Measurements from ENCODE around the gene PLEKHH2.
"Not testable (repeated sequence)": the region's sequence is repeated elsewhere in the genome, so short reads cannot be mapped to it uniquely, and the experiment has no call there.

PLEKHH2 gene

GRCh38 chr2:43637030-43637803 is at the start of gene PLEKHH2:
PLEKHH2 (plus strand) TSS chr2:43637260; CDS start chr2:43644674, 7,414 bp downstream.
- peak within 1 kb of the TSS; percentile 31 for H3K27ac ChIP-seq (ENCODE audit: low read depth, low read length)
- peaks cover 0 to 8% of the 10 kb centered on the region in 2 donors for H3K4me1 ChIP-seq (ENCODE audit: control insufficient read depth in 1 of 2, insufficient read depth in 2 of 2, low read length in 2 of 2)
- H3K27me3 ChIP-seq (ENCODE audit: control insufficient read depth in 1 of 2, insufficient read depth in 2 of 2, low read length in 2 of 2), result peaks cover 14 to 16% of the 10 kb centered on the region in 2 donors
- H3K9me3 ChIP-seq (ENCODE audit: control insufficient read depth in 1 of 2, low read length in 2 of 2), result peaks cover 0 to 2% of the 10 kb centered on the region in 2 donors
- H3K9ac ChIP-seq (ENCODE audit: low read depth in 1 of 2, low read length in 2 of 2), result peak within 1 kb of the TSS; percentile 22 to 43
- peak within 1 kb of the TSS; percentile 60 to 85 for H3K4me3 ChIP-seq (ENCODE audit: low read depth in 1 of 2, low read length in 2 of 2)
- H3K36me3 ChIP-seq (ENCODE audit: control insufficient read depth in 1 of 2, insufficient read depth in 2 of 2, low read length in 2 of 2), result no peaks in the 10 kb centered on the region

DNA sequence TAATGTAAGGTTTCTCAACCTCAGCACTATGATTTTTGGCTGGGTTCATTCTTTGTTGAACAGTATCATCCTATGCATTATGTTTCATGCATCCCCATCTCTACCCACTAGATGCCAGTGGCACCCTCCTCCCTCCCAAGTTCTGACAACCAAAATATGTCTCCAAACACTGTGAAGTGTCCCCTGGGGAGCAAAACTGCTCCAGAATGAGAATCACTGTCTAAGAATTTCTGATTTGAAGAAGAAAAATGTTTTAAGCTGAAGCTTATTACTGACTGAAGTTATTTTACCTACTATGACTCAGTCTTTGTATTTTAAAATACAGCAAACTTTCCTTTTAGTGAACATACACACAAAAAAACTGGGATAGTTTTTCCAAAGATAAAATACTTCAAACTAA is 44.6 kb upstream of the PLEKHH2 start:
- Histone ChIP-seq H3K27me3 (ENCODE audit: control insufficient read depth in 1 of 2, insufficient read depth in 2 of 2, low read length in 2 of 2) (no peaks in the 10 kb centered on the region), H3K9ac (ENCODE audit: low read depth in 1 of 2, low read length in 2 of 2) (no peak overlapping the region), H3K9me3 (ENCODE audit: control insufficient read depth in 1 of 2, low read length in 2 of 2) (no peaks in the 10 kb centered on the region), H3K27ac (ENCODE audit: low read depth, low read length) (no peak overlapping the region), H3K36me3 (ENCODE audit: control insufficient read depth in 1 of 2, insufficient read depth in 2 of 2, low read length in 2 of 2) (peaks cover 0 to 17% of the 10 kb centered on the region in 2 donors), H3K4me3 (ENCODE audit: low read depth in 1 of 2, low read length in 2 of 2) (no peak overlapping the region), H3K4me1 (ENCODE audit: control insufficient read depth in 1 of 2, insufficient read depth in 2 of 2, low read length in 2 of 2) (peaks cover 8 to 10% of the 10 kb centered on the region in 2 donors)

GRCh38 chr2:43593254-43593653 is 43.8 kb upstream of the PLEKHH2 start:
- Histone ChIP-seq H3K9me3 (ENCODE audit: control insufficient read depth in 1 of 2, low read length in 2 of 2) (no peaks in the 10 kb centered on the region), H3K27me3 (ENCODE audit: control insufficient read depth in 1 of 2, insufficient read depth in 2 of 2, low read length in 2 of 2) (no peaks in the 10 kb centered on the region), H3K4me1 (ENCODE audit: control insufficient read depth in 1 of 2, insufficient read depth in 2 of 2, low read length in 2 of 2) (peaks cover 8 to 10% of the 10 kb centered on the region in 2 donors), H3K36me3 (ENCODE audit: control insufficient read depth in 1 of 2, insufficient read depth in 2 of 2, low read length in 2 of 2) (peaks cover 0 to 17% of the 10 kb centered on the region in 2 donors), H3K27ac (ENCODE audit: low read depth, low read length) (no peak overlapping the region), H3K9ac (ENCODE audit: low read depth in 1 of 2, low read length in 2 of 2) (no peak overlapping the region), H3K4me3 (ENCODE audit: low read depth in 1 of 2, low read length in 2 of 2) (no peak overlapping the region)

DNA sequence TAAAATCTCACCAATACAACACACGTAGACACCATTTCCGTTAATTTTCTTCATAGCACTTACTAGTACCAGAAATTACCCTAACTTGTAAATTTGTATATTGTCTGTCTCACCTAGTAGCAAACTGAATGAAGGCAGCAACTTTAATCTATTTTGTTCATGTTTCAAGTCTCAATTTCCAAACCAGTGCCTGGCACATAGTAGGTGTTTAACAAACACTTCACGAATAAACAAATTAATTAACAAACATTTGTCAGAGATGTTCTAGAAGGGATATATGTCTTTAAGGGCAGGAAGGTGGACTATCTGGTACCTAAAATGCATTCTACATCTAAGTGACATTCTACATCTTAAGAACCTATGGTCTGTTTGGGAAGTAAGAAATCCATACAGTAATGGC is 42.2 kb upstream of the PLEKHH2 start:
- peaks cover 8 to 10% of the 10 kb centered on the region in 2 donors for H3K4me1 ChIP-seq (ENCODE audit: control insufficient read depth in 1 of 2, insufficient read depth in 2 of 2, low read length in 2 of 2)
- H3K4me3 ChIP-seq (ENCODE audit: low read depth in 1 of 2, low read length in 2 of 2), result peak overlapping the region; percentile 91
- H3K27me3 ChIP-seq (ENCODE audit: control insufficient read depth in 1 of 2, insufficient read depth in 2 of 2, low read length in 2 of 2), result no peaks in the 10 kb centered on the region
- no peak overlapping the region for H3K9ac ChIP-seq (ENCODE audit: low read depth in 1 of 2, low read length in 2 of 2)
- H3K27ac ChIP-seq (ENCODE audit: low read depth, low read length), result no peak overlapping the region
- peaks cover 0 to 11% of the 10 kb centered on the region in 2 donors for H3K36me3 ChIP-seq (ENCODE audit: control insufficient read depth in 1 of 2, insufficient read depth in 2 of 2, low read length in 2 of 2)
- no peaks in the 10 kb centered on the region for H3K9me3 ChIP-seq (ENCODE audit: control insufficient read depth in 1 of 2, low read length in 2 of 2)

DNA sequence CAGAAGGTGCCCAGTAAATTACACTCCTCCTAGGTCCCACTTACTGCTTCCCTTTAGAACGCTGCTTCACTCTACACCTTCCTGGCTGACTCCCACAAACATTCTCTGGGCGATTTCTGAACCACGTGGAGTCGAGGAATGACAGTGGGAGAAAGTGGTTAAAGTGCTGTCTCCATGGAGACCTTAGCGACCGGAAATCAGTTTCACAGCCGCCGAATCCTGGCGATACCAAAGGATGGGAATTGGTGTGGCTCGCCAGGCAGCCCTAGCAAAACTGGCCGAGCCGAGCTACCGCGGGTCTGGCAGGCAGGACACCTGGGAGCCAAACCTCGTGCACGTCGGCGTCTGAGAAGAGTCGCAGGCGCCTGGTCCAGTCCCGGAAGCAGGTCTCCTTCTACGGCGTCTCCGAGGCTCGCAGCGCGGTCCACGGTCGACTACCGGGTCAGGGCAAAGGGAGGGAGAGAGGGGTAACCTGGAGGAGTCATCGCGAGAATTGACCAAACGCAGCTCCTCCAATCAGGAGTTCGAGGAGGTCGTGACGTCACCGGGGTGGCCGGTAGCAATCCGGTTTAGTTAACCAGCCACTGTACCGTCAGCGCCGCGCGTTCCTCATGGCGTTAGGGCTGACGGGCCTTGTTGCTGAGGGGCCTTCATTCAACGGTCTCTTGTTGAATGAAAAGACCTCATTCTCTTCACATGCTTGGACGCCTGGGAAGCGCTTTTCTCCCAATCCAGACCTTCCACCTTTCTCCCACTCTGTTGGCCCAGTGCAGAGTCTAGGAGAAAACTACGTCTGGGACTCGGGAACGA is 41.3 kb upstream of the PLEKHH2 start, which contains the start of gene THADA:
TSS of gene THADA (minus strand) at position 436 of the 810 bp plus-strand sequence. CDS start 3,646 bp downstream, outside the sequence.
- Histone ChIP-seq H3K27ac (ENCODE audit: low read depth, low read length) (peak within 1 kb of the TSS; percentile 89), H3K36me3 (ENCODE audit: control insufficient read depth in 1 of 2, insufficient read depth in 2 of 2, low read length in 2 of 2) (peaks cover 0 to 3% of the 10 kb centered on the region in 2 donors), H3K4me3 (ENCODE audit: low read depth in 1 of 2, low read length in 2 of 2) (peak within 1 kb of the TSS; percentile 91), H3K27me3 (ENCODE audit: control insufficient read depth in 1 of 2, insufficient read depth in 2 of 2, low read length in 2 of 2) (no peaks in the 10 kb centered on the region), H3K4me1 (ENCODE audit: control insufficient read depth in 1 of 2, insufficient read depth in 2 of 2, low read length in 2 of 2) (peaks cover 8 to 10% of the 10 kb centered on the region in 2 donors), H3K9me3 (ENCODE audit: control insufficient read depth in 1 of 2, low read length in 2 of 2) (no peaks in the 10 kb centered on the region), H3K9ac (ENCODE audit: low read depth in 1 of 2, low read length in 2 of 2) (peak within 1 kb of the TSS; percentile 84 to 95)

GRCh38 chr2:43600596-43600995 is 36.5 kb upstream of the PLEKHH2 start:
- H3K9me3 ChIP-seq (ENCODE audit: control insufficient read depth in 1 of 2, low read length in 2 of 2); H3K4me1 ChIP-seq (ENCODE audit: control insufficient read depth in 1 of 2, insufficient read depth in 2 of 2, low read length in 2 of 2); H3K27me3 ChIP-seq (ENCODE audit: control insufficient read depth in 1 of 2, insufficient read depth in 2 of 2, low read length in 2 of 2); H3K4me3 ChIP-seq (ENCODE audit: low read depth in 1 of 2, low read length in 2 of 2); H3K36me3 ChIP-seq (ENCODE audit: control insufficient read depth in 1 of 2, insufficient read depth in 2 of 2, low read length in 2 of 2); H3K9ac ChIP-seq (ENCODE audit: low read depth in 1 of 2, low read length in 2 of 2); H3K27ac ChIP-seq (ENCODE audit: low read depth, low read length): not testable (repeated sequence)

DNA sequence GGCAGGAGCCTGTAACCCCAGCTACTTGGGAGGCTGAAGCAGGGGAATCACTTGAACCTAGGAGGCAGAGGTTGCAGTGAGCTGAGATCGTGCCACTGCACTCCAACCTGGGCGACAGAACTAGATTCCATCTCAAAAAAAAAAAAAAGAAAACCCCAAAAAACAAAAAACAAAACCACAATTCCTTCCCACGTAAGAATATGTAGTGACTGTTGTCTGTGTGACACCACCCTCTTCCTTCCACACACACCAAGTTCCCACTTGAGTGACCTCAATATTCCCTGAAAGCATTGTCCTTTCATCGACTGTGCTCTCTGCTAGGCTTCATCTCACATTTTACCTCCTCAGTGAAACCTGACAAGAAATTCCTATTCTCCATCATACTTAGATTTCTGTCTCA is 32.4 kb upstream of the PLEKHH2 start:
- no peak overlapping the region for H3K4me3 ChIP-seq (ENCODE audit: low read depth in 1 of 2, low read length in 2 of 2)
- H3K9ac ChIP-seq (ENCODE audit: low read depth in 1 of 2, low read length in 2 of 2), result no peak overlapping the region
- H3K27ac ChIP-seq (ENCODE audit: low read depth, low read length), result no peak overlapping the region
- no peaks in the 10 kb centered on the region for H3K27me3 ChIP-seq (ENCODE audit: control insufficient read depth in 1 of 2, insufficient read depth in 2 of 2, low read length in 2 of 2)
- no peaks in the 10 kb centered on the region for H3K36me3 ChIP-seq (ENCODE audit: control insufficient read depth in 1 of 2, insufficient read depth in 2 of 2, low read length in 2 of 2)
- no peaks in the 10 kb centered on the region for H3K9me3 ChIP-seq (ENCODE audit: control insufficient read depth in 1 of 2, low read length in 2 of 2)
- no peaks in the 10 kb centered on the region for H3K4me1 ChIP-seq (ENCODE audit: control insufficient read depth in 1 of 2, insufficient read depth in 2 of 2, low read length in 2 of 2)

- Histone ChIP-seq H3K4me1 (ENCODE audit: control insufficient read depth in 1 of 2, insufficient read depth in 2 of 2, low read length in 2 of 2) (no peaks in the 10 kb centered on the region), H3K36me3 (ENCODE audit: control insufficient read depth in 1 of 2, insufficient read depth in 2 of 2, low read length in 2 of 2) (no peaks in the 10 kb centered on the region), H3K27me3 (ENCODE audit: control insufficient read depth in 1 of 2, insufficient read depth in 2 of 2, low read length in 2 of 2) (no peaks in the 10 kb centered on the region), H3K4me3 (ENCODE audit: low read depth in 1 of 2, low read length in 2 of 2) (no peak overlapping the region), H3K9ac (ENCODE audit: low read depth in 1 of 2, low read length in 2 of 2) (no peak overlapping the region), H3K27ac (ENCODE audit: low read depth, low read length) (no peak overlapping the region), H3K9me3 (ENCODE audit: control insufficient read depth in 1 of 2, low read length in 2 of 2) (no peaks in the 10 kb centered on the region)
Measured at GRCh38 chr2:43605079-43605655, 31.9 kb upstream of the PLEKHH2 start.

DNA sequence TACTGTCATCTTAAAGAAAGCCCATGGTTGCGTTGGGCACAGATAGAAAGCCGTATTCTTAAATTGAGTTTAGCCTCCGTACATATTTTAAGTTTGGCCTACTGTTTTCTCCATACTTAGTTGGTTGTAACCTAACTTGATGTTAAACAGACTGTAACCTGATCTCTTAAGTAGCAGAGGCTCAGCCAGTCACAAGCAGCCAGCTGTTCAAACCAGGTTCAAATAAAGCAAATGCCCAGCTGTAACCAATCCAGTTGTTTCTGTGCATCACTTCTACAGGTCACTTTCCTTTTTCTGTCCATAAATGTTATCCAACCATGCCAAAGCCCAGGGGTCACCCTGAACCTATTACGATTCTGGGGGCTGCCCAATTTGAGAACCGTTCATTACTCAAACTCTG is 31.2 kb upstream of the PLEKHH2 start:
- H3K4me1 ChIP-seq (ENCODE audit: control insufficient read depth in 1 of 2, insufficient read depth in 2 of 2, low read length in 2 of 2), result no peaks in the 10 kb centered on the region
- H3K4me3 ChIP-seq (ENCODE audit: low read depth in 1 of 2, low read length in 2 of 2), result no peak overlapping the region
- no peaks in the 10 kb centered on the region for H3K27me3 ChIP-seq (ENCODE audit: control insufficient read depth in 1 of 2, insufficient read depth in 2 of 2, low read length in 2 of 2)
- no peaks in the 10 kb centered on the region for H3K9me3 ChIP-seq (ENCODE audit: control insufficient read depth in 1 of 2, low read length in 2 of 2)
- no peaks in the 10 kb centered on the region for H3K36me3 ChIP-seq (ENCODE audit: control insufficient read depth in 1 of 2, insufficient read depth in 2 of 2, low read length in 2 of 2)
- no peak overlapping the region for H3K9ac ChIP-seq (ENCODE audit: low read depth in 1 of 2, low read length in 2 of 2)
- no peak overlapping the region for H3K27ac ChIP-seq (ENCODE audit: low read depth, low read length)
